GM12892 (cell line): ENCODE results near the gene CNTNAP5.

ENCODE experiments used
- POLR2A ChIP-seq: IDR thresholded peaks from 2 replicates; pipeline ENCODE4 v1.6.1; 2011; ENCODE audit warnings: low read depth, low read length, control low read depth
- POLR2AphosphoS5 ChIP-seq: IDR thresholded peaks from 2 replicates; pipeline ENCODE4 v1.6.1; 2011; ENCODE audit warnings: low read depth, low read length, control low read depth

GRCh38 chr2:124607679-124608078 is 582.6 kb downstream of the CNTNAP5 start:
- TF ChIP-seq POLR2A, result no peak
- no peak for TF ChIP-seq POLR2AphosphoS5
